Adipocyte (in vitro differentiated cells): ENCODE results near the gene ARV1.

ENCODE experiments used
- DNase-seq: peaks from one replicate; pipeline ENCODE4 v3.0.0-alpha.2; 2015; ENCODE audit warnings: low read depth
- H3K27me3 ChIP-seq: replicated peaks from 2 replicates; pipeline ENCODE4 v1.7.0; 2013; ENCODE audit warnings: mild to moderate bottlenecking, low read length, moderate library complexity; ENCODE audit not compliant: control insufficient read depth, insufficient read depth
- H3K36me3 ChIP-seq: 2 replicates; pipeline ENCODE4 v1.7.0; 2013; ENCODE audit warnings: low read length, mild to moderate bottlenecking, moderate library complexity; ENCODE audit not compliant: control insufficient read depth, insufficient read depth, severe bottlenecking
- H3K4me1 ChIP-seq: 2 replicates; pipeline ENCODE4 v1.7.0; 2013; ENCODE audit warnings: mild to moderate bottlenecking, low read length, moderate library complexity; ENCODE audit not compliant: control insufficient read depth, insufficient read depth
- H3K4me3 ChIP-seq: 2 replicates; pipeline ENCODE4 v1.7.0; 2013; ENCODE audit warnings: mild to moderate bottlenecking, low read length, moderate library complexity
- H3K9ac ChIP-seq: 2 replicates; pipeline ENCODE4 v1.7.0; 2013; ENCODE audit warnings: mild to moderate bottlenecking, low read length, moderate library complexity
- H3K9me3 ChIP-seq: 2 replicates; pipeline ENCODE4 v1.7.0; 2013; ENCODE audit warnings: mild to moderate bottlenecking, low read length, moderate library complexity; ENCODE audit not compliant: control insufficient read depth

ARV1 gene

GRCh38 chr1:230950404-230950803 lies 28.5 kb upstream of the ARV1 start:
- Histone ChIP-seq H3K4me1 (peaks cover 4% of the 10 kb centered on the region), H3K4me3 (no peak overlapping the region), H3K27me3 (no peaks in the 10 kb centered on the region), H3K9ac (no peak overlapping the region), H3K36me3 (peaks cover 6% of the 10 kb centered on the region), H3K9me3 (no peaks in the 10 kb centered on the region)
- no peak for DNase-seq

GRCh38 chr1:230957580-230957989 lies 21.3 kb upstream of the ARV1 start:
- Histone ChIP-seq H3K4me1 (no peaks in the 10 kb centered on the region), H3K4me3 (no peak overlapping the region), H3K36me3 (peaks cover 18% of the 10 kb centered on the region), H3K27me3 (no peaks in the 10 kb centered on the region), H3K9ac (no peak overlapping the region), H3K9me3 (no peaks in the 10 kb centered on the region)
- no peak for DNase-seq

GRCh38 chr1:230958370-230958769 lies 20.5 kb upstream of the ARV1 start:
- Histone ChIP-seq H3K4me1 (no peaks in the 10 kb centered on the region), H3K27me3 (no peaks in the 10 kb centered on the region), H3K4me3 (no peak overlapping the region), H3K36me3 (peaks cover 16% of the 10 kb centered on the region), H3K9ac (no peak overlapping the region), H3K9me3 (no peaks in the 10 kb centered on the region)
- DNase-seq = no peak

- Histone ChIP-seq H3K4me3 (no peak overlapping the region), H3K4me1 (no peaks in the 10 kb centered on the region), H3K27me3 (no peaks in the 10 kb centered on the region), H3K9me3 (no peaks in the 10 kb centered on the region), H3K9ac (no peak overlapping the region), H3K36me3 (no peaks in the 10 kb centered on the region)
- DNase-seq = no peak
Measured at GRCh38 chr1:230964896-230965295, 14.0 kb upstream of the ARV1 start.

GRCh38 chr1:230965535-230965934 lies 13.4 kb upstream of the ARV1 start:
- no peaks in the 10 kb centered on the region for H3K36me3 ChIP-seq
- H3K4me1 ChIP-seq = no peaks in the 10 kb centered on the region
- no peaks in the 10 kb centered on the region for H3K27me3 ChIP-seq
- DNase-seq = no peak
- H3K4me3 ChIP-seq = no peak overlapping the region
- no peaks in the 10 kb centered on the region for H3K9me3 ChIP-seq
- no peak overlapping the region for H3K9ac ChIP-seq

GRCh38 chr1:230966358-230966873 lies 12.5 kb upstream of the ARV1 start:
- no peak for DNase-seq
- no peak overlapping the region for H3K9ac ChIP-seq

GRCh38 chr1:230970432-230970831 lies 8.5 kb upstream of the ARV1 start:
- peaks cover 8% of the 10 kb centered on the region for H3K4me1 ChIP-seq
- no peak for DNase-seq
- H3K36me3 ChIP-seq = no peaks in the 10 kb centered on the region
- H3K4me3 ChIP-seq = no peak overlapping the region
- H3K9me3 ChIP-seq = no peaks in the 10 kb centered on the region
- no peak overlapping the region for H3K9ac ChIP-seq
- no peaks in the 10 kb centered on the region for H3K27me3 ChIP-seq

More at GRCh38 chr1:230966358-230966873, 12.5 kb upstream of the ARV1 start:
- no peaks in the 10 kb centered on the region for H3K9me3 ChIP-seq
- H3K36me3 ChIP-seq = no peaks in the 10 kb centered on the region
- H3K4me3 ChIP-seq = no peak overlapping the region
- no peaks in the 10 kb centered on the region for H3K27me3 ChIP-seq
- H3K4me1 ChIP-seq = peaks cover 2% of the 10 kb centered on the region

- peaks cover 7% of the 10 kb centered on the region for H3K36me3 ChIP-seq
- H3K9me3 ChIP-seq = no peaks in the 10 kb centered on the region
- H3K4me1 ChIP-seq = peaks cover 8% of the 10 kb centered on the region
- no peak for DNase-seq
- H3K9ac ChIP-seq = no peak overlapping the region
- H3K27me3 ChIP-seq = no peaks in the 10 kb centered on the region
- H3K4me3 ChIP-seq = no peak overlapping the region
Measured at GRCh38 chr1:230971771-230972170, 7.1 kb upstream of the ARV1 start.

- H3K9me3 ChIP-seq = no peaks in the 10 kb centered on the region
- H3K27me3 ChIP-seq = no peaks in the 10 kb centered on the region
- DNase-seq = peak; percentile 52
- H3K36me3 ChIP-seq = peaks cover 7% of the 10 kb centered on the region
- no peak overlapping the region for H3K4me3 ChIP-seq
- H3K9ac ChIP-seq = no peak overlapping the region
- peaks cover 13% of the 10 kb centered on the region for H3K4me1 ChIP-seq
Measured at GRCh38 chr1:230972855-230973271, 6.0 kb upstream of the ARV1 start.

- Histone ChIP-seq H3K27me3 (no peaks in the 10 kb centered on the region), H3K9ac (no peak overlapping the region), H3K36me3 (peaks cover 8% of the 10 kb centered on the region), H3K4me1 (peaks cover 19% of the 10 kb centered on the region), H3K4me3 (no peak overlapping the region), H3K9me3 (no peaks in the 10 kb centered on the region)
- no peak for DNase-seq
Measured at GRCh38 chr1:230975636-230976035, 3.3 kb upstream of the ARV1 start.

- Histone ChIP-seq H3K27me3 (no peaks in the 10 kb centered on the region), H3K4me3 (no peak overlapping the region), H3K9me3 (no peaks in the 10 kb centered on the region), H3K9ac (no peak overlapping the region), H3K36me3 (peaks cover 12% of the 10 kb centered on the region), H3K4me1 (peaks cover 17% of the 10 kb centered on the region)
- DNase-seq = no peak
Measured at GRCh38 chr1:230976360-230976759, 2.5 kb upstream of the ARV1 start.
